Activated CD4-positive, alpha-beta T cell treated with anti-CD3 and anti-CD28 coated beads, Interleukin-2, amount 50 U/mL, for 48 hours (primary cell): ENCODE data around the gene HOXA11.
A peak's percentile ranks its signal among the peaks of the same experiment; 100 is the strongest.

ENCODE experiments used
- DNase-seq, 2 experiments: peaks; one replicate each; pipeline ENCODE4 v3.0.0-alpha.2; 2020

The HOXA11 gene

DNA sequence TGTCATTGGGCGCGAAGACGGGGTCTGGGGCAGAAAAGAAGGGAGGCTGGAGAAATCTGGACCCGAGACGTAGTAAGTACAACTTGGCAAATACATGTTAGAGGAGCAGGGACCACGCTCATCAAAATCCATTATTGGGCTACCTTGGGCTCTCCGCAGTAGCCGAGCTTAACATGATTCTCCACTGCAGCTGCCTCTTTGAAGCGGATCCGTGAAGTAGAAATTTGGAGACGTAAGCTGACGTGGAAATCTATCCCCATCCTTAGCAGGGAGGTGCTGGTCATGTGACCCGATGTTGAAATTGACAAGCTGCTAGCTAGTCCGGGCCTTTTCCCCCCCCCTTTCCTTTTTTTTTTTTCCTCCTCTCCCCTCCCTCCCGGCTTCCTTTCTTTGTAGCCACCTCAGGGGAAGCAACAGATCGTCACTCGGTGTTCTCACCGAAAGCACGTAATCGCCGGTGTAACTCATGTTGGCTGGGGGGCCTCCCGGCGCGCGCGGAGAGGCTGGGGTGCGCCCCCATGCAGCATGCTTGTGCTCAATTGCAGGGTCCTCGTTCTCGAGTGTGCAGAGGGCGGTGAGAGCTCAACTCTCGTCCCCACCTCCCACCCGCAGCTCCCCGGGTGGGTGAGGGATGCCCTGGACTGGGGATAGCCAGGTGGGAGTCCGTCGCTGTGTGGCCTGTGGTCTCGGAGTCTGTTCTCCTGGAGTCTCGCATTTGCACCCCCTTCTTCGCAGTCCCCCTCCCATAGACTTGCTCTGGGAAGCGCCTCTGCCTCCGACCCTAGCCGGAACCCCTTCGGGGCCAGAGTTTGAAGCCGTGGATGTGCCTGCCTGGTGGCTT, at the start of gene HOXA11:
Gene HOXA11, minus strand, starts transcription at position 220 of the 841 bp plus-strand sequence. Its CDS starts 88 bp downstream, at position 132.
- DNase-seq, result peak in 1 of 2 experiments; percentile 10

DNA sequence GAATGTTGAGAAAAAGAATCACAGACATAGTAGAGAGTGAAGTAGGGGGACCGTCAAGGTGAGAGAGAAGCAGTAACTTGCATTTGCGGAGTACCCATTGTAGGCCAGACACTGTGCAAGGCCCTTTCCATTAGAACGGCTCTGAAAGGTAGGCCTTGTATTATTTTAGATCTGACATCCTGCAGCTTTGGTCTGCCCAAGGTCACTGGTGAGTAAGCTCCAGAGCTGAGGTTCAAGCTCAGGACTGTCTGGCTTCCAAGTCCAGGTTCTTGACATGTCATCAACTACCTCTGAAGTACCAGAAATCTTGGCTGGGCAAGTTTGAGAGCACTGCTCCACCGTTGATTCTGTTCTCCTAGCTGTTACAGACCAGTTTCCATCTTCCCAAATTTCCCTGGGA, 44.4 kb upstream of the HOXA11 start:
- no peak for DNase-seq

DNA sequence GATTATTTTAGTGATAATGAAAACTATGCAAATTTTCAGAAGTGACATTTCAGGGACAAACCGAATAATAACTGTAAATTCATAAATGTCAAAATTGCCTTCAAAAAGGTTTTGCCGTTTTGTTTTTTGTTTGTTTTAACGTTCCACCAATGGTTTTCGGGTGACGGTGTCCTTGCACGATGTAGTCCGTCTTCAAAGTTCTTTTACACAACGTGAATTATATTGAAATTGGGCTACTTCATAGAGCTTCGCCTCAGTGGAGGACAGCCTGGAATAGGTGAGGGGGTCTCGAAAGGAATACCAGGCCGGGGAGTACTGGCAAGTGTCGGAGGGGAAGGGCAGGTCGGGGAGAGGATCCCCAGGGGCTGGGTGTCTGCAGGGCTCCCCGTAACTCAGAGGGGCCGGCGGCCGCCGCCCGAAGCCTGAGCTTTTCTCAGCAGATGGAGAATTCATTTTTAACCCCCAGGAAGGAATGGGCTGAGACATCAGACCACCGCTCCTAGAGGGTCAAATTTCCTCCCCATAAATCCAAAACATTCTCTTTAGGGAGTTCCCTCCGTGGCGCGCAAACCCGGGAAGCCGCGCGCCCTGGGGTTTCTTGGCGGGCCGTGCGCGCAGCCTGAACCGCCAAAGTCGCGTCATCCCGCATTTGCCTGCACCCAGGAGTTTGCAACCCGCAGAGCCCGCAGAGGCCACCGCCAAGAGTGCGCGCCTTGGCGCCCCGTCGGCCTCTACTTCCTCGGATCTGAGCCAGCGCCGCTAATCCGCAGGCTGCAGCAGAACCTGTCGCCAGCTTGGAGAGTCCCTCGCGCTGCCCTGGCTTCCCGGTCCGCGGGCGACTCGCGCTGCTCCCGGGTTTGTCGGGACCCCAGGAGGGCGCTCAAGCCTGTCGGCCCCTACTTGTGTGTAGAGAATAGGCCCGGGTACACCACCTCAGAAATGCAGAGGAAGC, 40.2 kb upstream of the HOXA11 start:
- DNase-seq, result no peak

DNA sequence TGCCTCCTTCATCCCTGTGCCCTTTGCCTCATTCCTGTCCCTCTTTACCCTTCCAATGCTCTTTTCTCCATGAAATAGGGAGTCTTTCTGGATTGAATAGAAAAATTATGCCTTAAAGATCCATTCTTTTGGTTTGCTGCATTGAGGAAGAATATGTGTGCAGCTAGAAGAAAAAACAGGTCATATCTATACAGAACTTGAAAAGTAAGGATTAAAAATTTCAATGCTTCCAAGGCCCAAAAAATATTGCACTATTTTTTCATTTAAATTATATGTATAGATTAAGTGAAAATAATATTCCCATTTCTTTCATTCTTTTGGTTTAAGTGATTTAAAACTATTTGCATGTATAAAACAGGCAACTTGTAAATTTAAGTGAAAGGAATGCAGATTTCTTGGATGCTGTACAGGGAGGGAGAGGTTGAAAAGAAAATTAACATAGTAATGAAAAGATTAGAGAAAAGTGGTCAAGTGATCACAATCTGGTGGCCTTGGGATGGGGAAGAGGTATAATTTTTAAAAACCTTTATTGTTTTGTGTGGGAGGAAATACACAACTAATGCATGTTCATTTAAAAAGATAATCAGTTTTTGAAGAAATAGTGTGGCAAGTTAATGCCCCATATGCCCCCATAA, 39.0 kb upstream of the HOXA11 start:
- DNase-seq, result no peak

- DNase-seq, result no peak
These were observed 36.3 kb upstream of the HOXA11 start for GRCh38 chr7:27221201-27221797.

- DNase-seq, result no peak
These were observed 35.5 kb upstream of the HOXA11 start for GRCh38 chr7:27220440-27220955.

DNA sequence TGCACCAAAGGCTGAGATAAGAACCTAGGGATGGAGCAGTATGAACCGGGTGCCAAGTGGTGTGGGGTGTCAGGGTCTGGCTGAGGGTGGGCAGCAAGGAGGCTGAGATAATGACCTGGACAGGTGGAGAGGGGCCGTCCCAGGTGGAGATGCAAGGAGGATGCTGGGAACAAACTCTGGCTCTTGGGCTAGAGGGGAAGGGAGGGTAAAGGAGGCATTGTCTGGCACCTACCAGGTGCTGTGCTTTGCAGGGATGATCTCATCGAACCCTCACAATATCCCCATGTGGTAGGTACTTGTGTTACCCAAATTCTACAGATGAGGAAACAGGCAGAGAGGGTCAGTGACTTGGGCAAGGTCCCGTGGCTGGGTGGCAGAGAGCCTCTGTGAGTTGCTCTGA, 34.8 kb upstream of the HOXA11 start:
- no peak for DNase-seq

GRCh38 chr7:27217951-27218350, 32.9 kb upstream of the HOXA11 start:
- no peak for DNase-seq

DNA sequence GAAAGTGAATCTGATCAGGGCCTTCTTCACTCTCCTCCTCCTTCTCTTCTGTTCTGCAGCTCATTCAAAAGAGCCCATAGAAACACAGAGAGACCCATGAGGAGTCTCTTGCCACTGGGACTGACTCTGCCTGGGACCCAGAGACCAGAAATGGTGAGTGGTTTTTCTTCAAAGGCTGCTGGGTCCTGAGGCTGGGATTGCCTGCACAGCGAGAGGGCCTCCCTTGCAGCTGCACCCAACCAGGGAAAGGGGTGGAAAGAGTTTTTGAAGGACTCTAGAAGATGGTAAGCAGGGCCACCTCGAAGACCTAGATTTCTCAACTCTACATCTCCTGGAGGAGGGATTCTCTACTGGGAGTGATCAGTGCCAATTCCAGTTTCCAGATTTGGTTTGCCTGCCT, 30.3 kb upstream of the HOXA11 start:
- no peak for DNase-seq

GRCh38 chr7:27214239-27214950, 29.4 kb upstream of the HOXA11 start:
- DNase-seq, result no peak

- no peak for DNase-seq
These were observed 28.6 kb upstream of the HOXA11 start for GRCh38 chr7:27213433-27214238.

GRCh38 chr7:27212497-27213432, 27.7 kb upstream of the HOXA11 start:
- DNase-seq, result no peak

DNA sequence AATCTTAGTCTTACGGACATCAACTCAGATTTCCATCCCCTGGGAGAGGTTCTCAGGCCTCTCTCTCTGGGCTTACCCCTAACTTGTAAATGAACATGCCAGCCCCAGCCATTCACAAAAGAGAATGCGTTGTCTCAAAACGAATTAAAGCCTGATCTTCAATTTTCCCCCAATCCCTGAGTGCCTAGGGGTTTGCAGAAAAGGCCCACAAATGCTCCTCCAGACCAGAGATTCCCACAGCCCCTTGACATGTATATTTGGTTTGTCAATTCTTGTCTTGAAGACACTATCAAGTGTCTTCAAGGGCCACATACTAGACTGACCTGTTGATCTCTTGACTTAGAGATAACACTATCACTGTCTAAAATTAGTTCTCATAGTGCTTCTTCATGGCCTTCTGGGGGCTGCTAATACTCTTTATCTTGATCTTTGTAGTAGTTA, 26.8 kb upstream of the HOXA11 start:
- DNase-seq, result no peak

DNA sequence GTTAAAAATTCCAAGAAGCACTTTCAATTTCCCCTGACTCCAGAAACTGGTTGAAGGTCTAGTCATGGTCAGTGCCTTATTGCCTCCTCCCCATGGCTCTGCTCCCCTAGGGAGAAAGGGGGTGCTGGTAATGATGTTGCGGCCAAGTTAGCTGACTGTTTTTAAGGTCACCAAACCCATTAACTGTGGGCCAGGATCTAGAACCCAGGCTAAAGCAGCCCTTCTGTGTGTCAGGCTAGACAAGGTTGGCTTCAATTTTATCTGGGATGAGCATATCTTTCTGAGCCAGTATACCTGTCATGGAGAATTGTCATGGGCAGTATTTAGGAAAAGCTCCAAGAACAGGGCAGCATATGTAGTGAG, 26.0 kb upstream of the HOXA11 start:
- DNase-seq, result no peak

GRCh38 chr7:27210441-27211083, 25.5 kb upstream of the HOXA11 start:
- peak; percentile 59 to 66 for DNase-seq

GRCh38 chr7:27209933-27210440, 25.0 kb upstream of the HOXA11 start:
- no peak for DNase-seq

- no peak for DNase-seq
These were observed 24.0 kb upstream of the HOXA11 start for GRCh38 chr7:27208998-27209397.

GRCh38 chr7:27207348-27207985, 22.4 kb upstream of the HOXA11 start:
- DNase-seq, result no peak
